Small intestine (tissue), 7 donors: ENCODE measurements around the gene EHD4. TPM values are rescaled to one million over a fixed set of nuclear protein-coding genes. Genes with fewer than 3 reads are reported as not detected.

Experiments used
- DNase-seq, 2 donors: peaks; one replicate each; pipeline versions ENCODE4 v3.0.0 to v3.0.0-alpha.2; 2013
- FAIRE-seq: peaks from 2 replicates; lab custom pipeline; 2012; peaks lifted over from hg19 to GRCh38; lab: Jason Lieb, UNC
- H3K27ac ChIP-seq, 3 donors: one replicate each; pipeline ENCODE4 v1.5.1; 2013; ENCODE audit warnings: low read length in 2 of 3, mild to moderate bottlenecking in 2 of 3, control low read depth in 1 of 3, inconsistent platforms in 1 of 3, low read depth in 1 of 3, moderate library complexity in 1 of 3
- H3K27me3 ChIP-seq, 3 donors: one replicate each; pipeline ENCODE4 v1.6.1; 2013; ENCODE audit warnings: low read length in 3 of 3, inconsistent platforms in 1 of 3; ENCODE audit not compliant: control insufficient read depth in 3 of 3, insufficient read depth in 3 of 3
- H3K36me3 ChIP-seq, 3 donors: one replicate each; pipeline ENCODE4 v1.6.1; 2013; ENCODE audit warnings: low read length in 3 of 3, inconsistent platforms in 1 of 3, low read depth in 1 of 3, mild to moderate bottlenecking in 1 of 3, moderate library complexity in 1 of 3; ENCODE audit not compliant: control insufficient read depth in 3 of 3, insufficient read depth in 2 of 3
- H3K4me1 ChIP-seq, 3 donors: one replicate each; pipeline ENCODE4 v1.6.1; 2013; ENCODE audit warnings: low read length in 2 of 3, inconsistent platforms in 1 of 3, low read depth in 1 of 3, mild to moderate bottlenecking in 1 of 3, moderate library complexity in 1 of 3; ENCODE audit not compliant: control insufficient read depth in 3 of 3, insufficient read depth in 2 of 3
- H3K4me3 ChIP-seq, 3 donors: one replicate each; pipeline ENCODE4 v1.5.1; 2013; ENCODE audit warnings: low read length in 3 of 3, control low read depth in 1 of 3, inconsistent platforms in 1 of 3, low read depth in 1 of 3, mild to moderate bottlenecking in 1 of 3, moderate library complexity in 1 of 3
- H3K9me3 ChIP-seq, 2 donors: one replicate each; pipeline ENCODE4 v1.6.1; 2013; ENCODE audit warnings: low read depth in 1 of 2, low read length in 1 of 2; ENCODE audit not compliant: control insufficient read depth in 2 of 2, insufficient read depth in 1 of 2
- WGBS, 3 donors: extraction: QIAGEN DNeasy Blood & Tissue Kit; methylation state at CpG; one replicate each; pipeline ENCODE4 v1.1.7; 2013; 5-methylcytosine and 5-hydroxymethylcytosine counted together
- polyA plus RNA-seq, 4 donors: library from polyadenylated mRNA; stranded (reverse) in 3 of 4; unstranded in 1 of 4; fragments of 200-250 nt in 3 of 4; fragments of 120-200 nt in 1 of 4; gene quantifications; one replicate each; pipeline versions ENCODE4 v1.2.1 to v1.2.3, GENCODE V29; 2013
- donor health status: healthy with polysubstance abuse.
- donor health status: control.
- donor health status: control.
- donor health status: Bipolar disorder and iron deficiency.
- donor health status: healthy.

The EHD4 gene
- polyA plus RNA-seq, 4 donors, result 9.4 to 14.1 (median 11.5) TPM

- Histone ChIP-seq H3K27me3 (no peaks in the 10 kb centered on the region), H3K4me3 (no peak overlapping the region), H3K36me3 (peaks cover 0 to 44% (median 0%) of the 10 kb centered on the region in 3 donors), H3K4me1 (peaks cover 0 to 22% (median 5%) of the 10 kb centered on the region in 3 donors), H3K27ac (no peak overlapping the region), H3K9me3 (no peaks in the 10 kb centered on the region)
- no peak for DNase-seq
- FAIRE-seq, result no peak
- 92 to 98% (median 94%) methylated on average over 6 of the region's 6 CpGs for WGBS, 3 donors
These were observed 75.8 kb downstream of the EHD4 start for GRCh38 chr15:41896566-41896965.

- 100% methylated on average over 1 of the region's 1 CpG for WGBS, 3 donors
- Histone ChIP-seq H3K4me3 (no peak overlapping the region), H3K27me3 (no peaks in the 10 kb centered on the region), H3K4me1 (peaks cover 0 to 22% (median 5%) of the 10 kb centered on the region in 3 donors), H3K27ac (no peak overlapping the region), H3K9me3 (no peaks in the 10 kb centered on the region), H3K36me3 (peaks cover 0 to 41% (median 0%) of the 10 kb centered on the region in 3 donors)
- FAIRE-seq, result no peak
- no peak for DNase-seq
These were observed 76.4 kb downstream of the EHD4 start for GRCh38 chr15:41895957-41896356.

- H3K36me3 ChIP-seq, result peaks cover 0 to 36% (median 0%) of the 10 kb centered on the region in 3 donors
- 92 to 94% (median 92%) methylated on average over 11 of the region's 11 CpGs for WGBS, 3 donors
- no peaks in the 10 kb centered on the region for H3K27me3 ChIP-seq
- peaks cover 0 to 22% (median 5%) of the 10 kb centered on the region in 3 donors for H3K4me1 ChIP-seq
- H3K4me3 ChIP-seq, result no peak overlapping the region
- FAIRE-seq (no peak), DNase-seq (no peak)
- no peaks in the 10 kb centered on the region for H3K9me3 ChIP-seq
- H3K27ac ChIP-seq, result peak overlapping the region in 1 of 3 donors; percentile 4
These were observed 76.9 kb downstream of the EHD4 start for GRCh38 chr15:41895491-41895890.

GRCh38 chr15:41894791-41895463, 77.4 kb downstream of the EHD4 start:
- FAIRE-seq, result no peak
- DNase-seq, result peak; percentile 15 to 57
- 31 to 61% (median 57%) methylated on average over 24 of the region's 24 CpGs for WGBS, 3 donors
- peaks cover 0 to 30% (median 0%) of the 10 kb centered on the region in 3 donors for H3K36me3 ChIP-seq
- peaks cover 0 to 22% (median 5%) of the 10 kb centered on the region in 3 donors for H3K4me1 ChIP-seq
- no peak overlapping the region for H3K4me3 ChIP-seq
- H3K27me3 ChIP-seq, result no peaks in the 10 kb centered on the region
- no peaks in the 10 kb centered on the region for H3K9me3 ChIP-seq
- H3K27ac ChIP-seq, result peak overlapping the region in 1 of 3 donors; percentile 4

GRCh38 chr15:41894251-41894790, 78.0 kb downstream of the EHD4 start:
- no peak overlapping the region for H3K4me3 ChIP-seq
- peaks cover 0 to 22% (median 5%) of the 10 kb centered on the region in 3 donors for H3K4me1 ChIP-seq
- H3K9me3 ChIP-seq, result no peaks in the 10 kb centered on the region
- 68 to 80% (median 79%) methylated on average over 15 to 17 of the region's 17 CpGs for WGBS, 3 donors
- DNase-seq (no peak), FAIRE-seq (no peak)
- H3K27me3 ChIP-seq, result no peaks in the 10 kb centered on the region
- H3K27ac ChIP-seq, result peak overlapping the region in 2 of 3 donors; percentile 4 to 6
- peaks cover 0 to 24% (median 0%) of the 10 kb centered on the region in 3 donors for H3K36me3 ChIP-seq

GRCh38 chr15:41893422-41894250, 78.7 kb downstream of the EHD4 start, which contains the start of gene SPTBN5:
TSS of gene SPTBN5 (minus strand) at chr15:41894053. CDS start at chr15:41893497, 556 bp downstream.
- Histone ChIP-seq H3K4me3 (no peak within 1 kb of the TSS), H3K27ac (peak within 1 kb of the TSS in 2 of 3 donors; percentile 4 to 6), H3K9me3 (no peaks in the 10 kb centered on the region), H3K27me3 (no peaks in the 10 kb centered on the region), H3K36me3 (peaks cover 0 to 20% (median 0%) of the 10 kb centered on the region in 3 donors), H3K4me1 (peaks cover 0 to 22% (median 5%) of the 10 kb centered on the region in 3 donors)
- peak in 1 of 2 donors; percentile 39 for DNase-seq
- WGBS, 3 donors, result 42 to 81% (median 80%) methylated on average over 15 of the region's 15 CpGs
- no peak for FAIRE-seq

GRCh38 chr15:41892621-41893421, 79.5 kb downstream of the EHD4 start:
- H3K27me3 ChIP-seq, result no peaks in the 10 kb centered on the region
- WGBS, 3 donors, result 39 to 72% (median 52%) methylated on average over 20 to 22 of the region's 22 CpGs
- H3K27ac ChIP-seq, result no peak overlapping the region
- FAIRE-seq (no peak), DNase-seq (peak in 1 of 2 donors; percentile 57)
- H3K36me3 ChIP-seq, result peaks cover 0 to 17% (median 0%) of the 10 kb centered on the region in 3 donors
- H3K4me1 ChIP-seq, result peaks cover 0 to 22% (median 5%) of the 10 kb centered on the region in 3 donors
- no peak overlapping the region for H3K4me3 ChIP-seq
- H3K9me3 ChIP-seq, result no peaks in the 10 kb centered on the region
